ENCODE measurements around the gene PRRG4. TPM values are rescaled to one million over a fixed set of nuclear protein-coding genes. Genes with fewer than 3 reads are reported as not detected.
"Not testable (repeated sequence)": the region's sequence is repeated elsewhere in the genome, so short reads cannot be mapped to it uniquely, and the experiment has no call there.

Gene PRRG4
- total RNA-seq, 1 experiment from 2014 or later = 0.16 TPM

- DNase-seq (ENCODE audit: low read depth in 1 of 2, low spot score in 2 of 2) = no peak
- Histone ChIP-seq H3K4me1 (replicated peaks) (no peaks in the 10 kb centered on the region), H3K27me3 (replicated peaks) (no peaks in the 10 kb centered on the region), H3K27ac (no peak overlapping the region), H3K4me3 (no peak overlapping the region), H3K9me3 (replicated peaks) (no peaks in the 10 kb centered on the region), H3K36me3 (no peaks in the 10 kb centered on the region)
Measured at GRCh38 chr11:32839308-32839707, 9.6 kb downstream of the PRRG4 start.

- H3K36me3 ChIP-seq = no peaks in the 10 kb centered on the region
- H3K4me1 ChIP-seq (replicated peaks) = no peaks in the 10 kb centered on the region
- DNase-seq (ENCODE audit: low read depth in 1 of 2, low spot score in 2 of 2) = no peak
- H3K4me3 ChIP-seq = no peak overlapping the region
- no peak overlapping the region for H3K27ac ChIP-seq
- H3K9me3 ChIP-seq (replicated peaks) = no peaks in the 10 kb centered on the region
- H3K27me3 ChIP-seq (replicated peaks) = no peaks in the 10 kb centered on the region
Measured at GRCh38 chr11:32840587-32840986, 10.9 kb downstream of the PRRG4 start.

GRCh38 chr11:32843544-32843943 is 13.8 kb downstream of the PRRG4 start:
- Histone ChIP-seq H3K4me3 (no peak overlapping the region), H3K27me3 (replicated peaks) (no peaks in the 10 kb centered on the region), H3K4me1 (replicated peaks) (no peaks in the 10 kb centered on the region), H3K36me3 (no peaks in the 10 kb centered on the region), H3K27ac (no peak overlapping the region), H3K9me3 (replicated peaks) (no peaks in the 10 kb centered on the region)
- DNase-seq (ENCODE audit: low read depth in 1 of 2, low spot score in 2 of 2) = no peak

GRCh38 chr11:32847511-32847910 is 17.8 kb downstream of the PRRG4 start:
- H3K9me3 ChIP-seq (replicated peaks) = no peaks in the 10 kb centered on the region
- no peaks in the 10 kb centered on the region for H3K36me3 ChIP-seq
- no peak overlapping the region for H3K4me3 ChIP-seq
- no peak for DNase-seq (ENCODE audit: low read depth in 1 of 2, low spot score in 2 of 2)
- no peaks in the 10 kb centered on the region for H3K4me1 ChIP-seq (replicated peaks)
- no peak overlapping the region for H3K27ac ChIP-seq
- H3K27me3 ChIP-seq (replicated peaks) = no peaks in the 10 kb centered on the region

- Histone ChIP-seq H3K4me1 (replicated peaks) (no peaks in the 10 kb centered on the region), H3K27ac (no peak overlapping the region), H3K9me3 (replicated peaks) (no peaks in the 10 kb centered on the region), H3K4me3 (no peak overlapping the region), H3K36me3 (no peaks in the 10 kb centered on the region), H3K27me3 (replicated peaks) (no peaks in the 10 kb centered on the region)
- DNase-seq (ENCODE audit: low read depth in 1 of 2, low spot score in 2 of 2) = no peak
Measured at GRCh38 chr11:32849761-32850160, 20.0 kb downstream of the PRRG4 start.

GRCh38 chr11:32851251-32851650 is 21.5 kb downstream of the PRRG4 start:
- peaks cover 6% of the 10 kb centered on the region; the same call in 1 of the 2 replicates for H3K27me3 ChIP-seq (replicated peaks)
- H3K9me3 ChIP-seq (replicated peaks) = no peaks in the 10 kb centered on the region
- no peaks in the 10 kb centered on the region for H3K36me3 ChIP-seq
- no peak overlapping the region for H3K27ac ChIP-seq
- DNase-seq (ENCODE audit: low read depth in 1 of 2, low spot score in 2 of 2) = no peak
- no peak overlapping the region for H3K4me3 ChIP-seq
- H3K4me1 ChIP-seq (replicated peaks) = no peaks in the 10 kb centered on the region

- no peak overlapping the region for H3K4me3 ChIP-seq
- DNase-seq (ENCODE audit: low read depth in 1 of 2, low spot score in 2 of 2) = no peak
- H3K9me3 ChIP-seq (replicated peaks) = no peaks in the 10 kb centered on the region
- H3K27ac ChIP-seq = no peak overlapping the region
- H3K36me3 ChIP-seq = no peaks in the 10 kb centered on the region
- H3K4me1 ChIP-seq (replicated peaks) = no peaks in the 10 kb centered on the region
- H3K27me3 ChIP-seq (replicated peaks) = peaks cover 8% of the 10 kb centered on the region; the same call in 1 of the 2 replicates
Measured at GRCh38 chr11:32852207-32852606, 22.5 kb downstream of the PRRG4 start.

- Histone ChIP-seq H3K27ac (no peak overlapping the region), H3K4me1 (replicated peaks) (no peaks in the 10 kb centered on the region), H3K4me3 (no peak overlapping the region), H3K27me3 (replicated peaks) (peaks cover 8% of the 10 kb centered on the region; the same call in 1 of the 2 replicates), H3K36me3 (no peaks in the 10 kb centered on the region), H3K9me3 (replicated peaks) (no peaks in the 10 kb centered on the region)
- DNase-seq (ENCODE audit: low read depth in 1 of 2, low spot score in 2 of 2) = no peak
Measured at GRCh38 chr11:32855601-32856000, 25.9 kb downstream of the PRRG4 start.

- Histone ChIP-seq H3K4me1 (replicated peaks) (no peaks in the 10 kb centered on the region), H3K36me3 (no peaks in the 10 kb centered on the region), H3K4me3 (no peak overlapping the region), H3K27me3 (replicated peaks) (peaks cover 8% of the 10 kb centered on the region; the same call in 1 of the 2 replicates), H3K27ac (no peak overlapping the region), H3K9me3 (replicated peaks) (no peaks in the 10 kb centered on the region)
- DNase-seq (ENCODE audit: low read depth in 1 of 2, low spot score in 2 of 2) = no peak
Measured at GRCh38 chr11:32858731-32859130, 29.0 kb downstream of the PRRG4 start.

GRCh38 chr11:32861850-32862577 is 32.3 kb downstream of the PRRG4 start:
- Histone ChIP-seq H3K27me3 (replicated peaks) (no peaks in the 10 kb centered on the region; the same call in 1 of the 2 replicates), H3K4me1 (replicated peaks) (no peaks in the 10 kb centered on the region)

GRCh38 chr11:32864555-32864954 is 34.8 kb downstream of the PRRG4 start:
- no peak overlapping the region for H3K4me3 ChIP-seq
- no peak for DNase-seq (ENCODE audit: low read depth in 1 of 2, low spot score in 2 of 2)

More at GRCh38 chr11:32861850-32862577, 32.3 kb downstream of the PRRG4 start:
- Histone ChIP-seq H3K9me3 (replicated peaks) (no peaks in the 10 kb centered on the region), H3K36me3 (no peaks in the 10 kb centered on the region), H3K27ac (no peak overlapping the region), H3K4me3 (no peak overlapping the region)
- no peak for DNase-seq (ENCODE audit: low read depth in 1 of 2, low spot score in 2 of 2)

GRCh38 chr11:32868752-32869151 is 39.0 kb downstream of the PRRG4 start:
- H3K4me3 ChIP-seq; H3K9me3 ChIP-seq (replicated peaks); H3K27me3 ChIP-seq (replicated peaks); H3K4me1 ChIP-seq (replicated peaks); H3K27ac ChIP-seq; H3K36me3 ChIP-seq; DNase-seq (ENCODE audit: low read depth in 1 of 2, low spot score in 2 of 2): not testable (repeated sequence)

More at GRCh38 chr11:32864555-32864954, 34.8 kb downstream of the PRRG4 start:
- Histone ChIP-seq H3K9me3 (replicated peaks) (no peaks in the 10 kb centered on the region), H3K4me1 (replicated peaks) (no peaks in the 10 kb centered on the region), H3K27ac (no peak overlapping the region), H3K36me3 (no peaks in the 10 kb centered on the region), H3K27me3 (replicated peaks) (no peaks in the 10 kb centered on the region; the same call in 1 of the 2 replicates)

- H3K36me3 ChIP-seq = no peaks in the 10 kb centered on the region
- no peaks in the 10 kb centered on the region for H3K4me1 ChIP-seq (replicated peaks)
- no peak for DNase-seq (ENCODE audit: low read depth in 1 of 2, low spot score in 2 of 2)
- H3K27me3 ChIP-seq (replicated peaks) = no peaks in the 10 kb centered on the region; the same call in 1 of the 2 replicates
- no peak overlapping the region for H3K27ac ChIP-seq
- H3K4me3 ChIP-seq = no peak overlapping the region
- no peaks in the 10 kb centered on the region for H3K9me3 ChIP-seq (replicated peaks)
Measured at GRCh38 chr11:32870676-32871075, 40.9 kb downstream of the PRRG4 start.

- Histone ChIP-seq H3K36me3 (no peaks in the 10 kb centered on the region), H3K27ac (no peak overlapping the region), H3K9me3 (replicated peaks) (no peaks in the 10 kb centered on the region), H3K4me1 (replicated peaks) (no peaks in the 10 kb centered on the region), H3K27me3 (replicated peaks) (no peaks in the 10 kb centered on the region), H3K4me3 (no peak overlapping the region)
- no peak for DNase-seq (ENCODE audit: low read depth in 1 of 2, low spot score in 2 of 2)
Measured at GRCh38 chr11:32874132-32874531, 44.4 kb downstream of the PRRG4 start.

- no peaks in the 10 kb centered on the region for H3K4me1 ChIP-seq (replicated peaks)
- no peak for DNase-seq (ENCODE audit: low read depth in 1 of 2, low spot score in 2 of 2)
- H3K36me3 ChIP-seq = no peaks in the 10 kb centered on the region
- no peak overlapping the region for H3K4me3 ChIP-seq
- H3K27me3 ChIP-seq (replicated peaks) = no peaks in the 10 kb centered on the region
- no peak overlapping the region for H3K27ac ChIP-seq
- no peaks in the 10 kb centered on the region for H3K9me3 ChIP-seq (replicated peaks)
Measured at GRCh38 chr11:32881286-32881685, 51.6 kb downstream of the PRRG4 start.
